ENCODE measurements around the gene SSMEM1. TPM values are rescaled to one million over a fixed set of nuclear protein-coding genes. Genes with fewer than 3 reads are reported as not detected.

Gene SSMEM1
- total and polyA plus RNA-seq, 9 of the 15 experiments (the other 6 are each of a cell fraction or from before 2014, with no cell fraction given): 0.10 to 0.28 (median 0.18) TPM; not detected in 4

- TF ChIP-seq PRDM10 (IDR thresholded peaks at IDR 0.05; ENCODE audit: partially characterized antibody) (no peak), ZNF224 (CRISPR knock-in tag; IDR thresholded peaks at IDR 0.05) (no peak), SPI1 (IDR thresholded peaks at IDR 0.05; ENCODE audit: borderline replicate concordance, low read depth, low read length) (peak; percentile 76), BRF2 (IDR thresholded peaks at IDR 0.05; ENCODE audit: borderline replicate concordance, insufficient read depth, insufficient read length) (no peak), TFAP4 (CRISPR knock-in tag; IDR thresholded peaks at IDR 0.05; ENCODE audit: borderline replicate concordance) (peak; percentile 92; the same call in 1 of the 2 replicates), CBX5 (IDR thresholded peaks at IDR 0.05; ENCODE audit: borderline replicate concordance, low read depth) (no peak), ZNF583 (CRISPR knock-in tag; IDR thresholded peaks at IDR 0.05) (no peak), THAP12 (CRISPR knock-in tag; IDR thresholded peaks at IDR 0.05) (peak; percentile 84), CAMTA2 (CRISPR knock-in tag; conservative IDR thresholded peaks at IDR 0.05) (0 out of 2 replicates have a peak, but pooled peaks have one; percentile 71), ZNF431 (CRISPR knock-in tag; IDR thresholded peaks at IDR 0.05) (0 out of 2 replicates have a peak, but pooled peaks have one; percentile 18), PCBP1 (IDR thresholded peaks at IDR 0.05; ENCODE audit: low read depth, low read length, poor library complexity, severe bottlenecking) (no peak), ARHGAP35 (IDR thresholded peaks at IDR 0.05; ENCODE audit: partially characterized antibody) (peak; percentile 99), ZBTB17 (CRISPR knock-in tag; IDR thresholded peaks at IDR 0.05) (peak; percentile 31; the same call in 1 of the 2 replicates), NRF1 (conservative IDR thresholded peaks at IDR 0.05 in 1 of 2, IDR thresholded peaks at IDR 0.05 in 1 of 2) (peak; percentile 99 to 100), MTF1 (CRISPR knock-in tag; IDR thresholded peaks at IDR 0.05; ENCODE audit: borderline replicate concordance) (no peak), ATF2 (CRISPR knock-in tag; IDR thresholded peaks at IDR 0.05) (no peak), ZNF140 (CRISPR knock-in tag; IDR thresholded peaks at IDR 0.05) (no peak)
Measured at GRCh38 chr7:130205084-130205947, 2.3 kb upstream of the SSMEM1 start, which contains the start of gene TMEM209 (continued).
